ENCODE measurements around the gene SOX18. TPM values are rescaled to one million over a fixed set of nuclear protein-coding genes. Genes with fewer than 3 reads are reported as not detected.

Gene SOX18
- total RNA-seq, 1 donor from 2014 or later, result 0.84 TPM

DNA sequence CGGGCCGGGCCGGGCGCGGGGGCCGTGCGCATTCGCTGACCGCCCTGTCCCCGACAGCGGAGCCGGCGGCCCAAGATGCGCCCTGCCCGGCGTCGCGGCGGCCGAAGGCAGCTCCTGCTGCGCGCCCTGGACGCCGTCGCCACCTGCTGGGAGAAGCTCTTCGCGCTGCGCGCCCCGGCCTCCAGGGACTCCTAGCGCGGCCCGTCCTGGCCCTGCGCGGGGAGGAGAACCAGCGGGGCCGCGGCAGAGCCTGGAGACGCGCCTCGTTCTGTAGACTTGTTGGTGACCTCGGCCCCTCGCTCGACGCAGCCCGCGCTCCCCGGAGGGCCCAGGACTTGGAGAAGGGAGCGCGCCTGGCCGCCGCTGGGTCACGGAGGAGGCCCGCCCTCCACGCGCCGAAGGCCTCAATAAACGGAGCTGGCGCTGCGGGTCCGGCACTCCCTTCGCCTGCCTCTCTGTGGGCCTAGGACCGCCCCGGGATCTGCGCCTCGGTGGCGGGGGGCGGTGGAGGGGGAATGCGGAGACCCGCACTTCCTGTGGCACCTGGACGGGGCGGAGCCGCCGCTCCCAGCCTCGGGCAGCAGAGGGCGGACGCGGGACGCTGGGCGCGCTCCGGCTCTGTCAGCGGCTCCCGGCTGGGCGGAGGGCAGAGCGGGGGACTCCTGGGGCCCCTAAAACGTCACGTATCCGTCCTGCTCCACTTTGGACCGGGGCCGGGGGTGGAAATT lies 10.7 kb downstream of the SOX18 start:
- H3K4me1 Mint-ChIP-seq, result peaks cover 48% of the 10 kb centered on the region
- DNase-seq, result peak; percentile 95
- H3K9me3 Mint-ChIP-seq, result no peaks in the 10 kb centered on the region
- intact Hi-C loops (cut with micrococcal nuclease), result loop anchor here (1.0 to 5.0 kb wide), 4 partner anchors 18 to 501 kb away; partner anchors contain the start of gene PTK6
- H3K36me3 Mint-ChIP-seq (ENCODE audit: low read depth), result peaks cover 8% of the 10 kb centered on the region
- peak overlapping the region; percentile 79 for H3K4me3 Mint-ChIP-seq
- no peaks in the 10 kb centered on the region for H3K27me3 Mint-ChIP-seq
- peak overlapping the region; percentile 80 for H3K27ac Mint-ChIP-seq

DNA sequence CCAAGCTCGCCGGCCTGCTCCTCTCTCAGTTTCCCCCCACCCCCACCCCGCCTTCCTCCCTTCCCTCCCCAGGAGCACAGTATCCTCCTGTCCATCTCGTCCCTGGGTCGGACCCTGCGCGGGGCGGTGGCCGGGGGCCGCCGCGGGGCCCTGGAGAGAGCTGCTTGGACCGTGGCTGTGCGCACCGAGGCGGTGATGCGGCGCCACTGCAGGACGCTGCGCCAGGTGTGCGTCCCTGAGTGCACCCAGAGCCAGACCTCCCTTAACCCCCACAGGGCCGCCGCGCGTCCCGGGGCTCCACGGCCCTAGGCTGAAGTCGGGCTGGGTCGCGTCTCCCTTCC lies 11.2 kb downstream of the SOX18 start:
- intact Hi-C loops (cut with micrococcal nuclease), result loop anchor here (1.0 to 5.0 kb wide), 3 partner anchors 19 to 501 kb away; partner anchors contain the start of gene PTK6
- Mint-ChIP-seq H3K4me3 (peak overlapping the region; percentile 79), H3K9me3 (no peaks in the 10 kb centered on the region), H3K27ac (peak overlapping the region; percentile 84), H3K27me3 (no peaks in the 10 kb centered on the region), H3K36me3 (ENCODE audit: low read depth) (peaks cover 11% of the 10 kb centered on the region), H3K4me1 (peaks cover 51% of the 10 kb centered on the region)
- no peak for DNase-seq

- intact Hi-C loops (cut with micrococcal nuclease), result loop anchor here (1.0 to 5.0 kb wide), 3 partner anchors 19 to 500 kb away; partner anchors contain the start of gene PTK6
- Mint-ChIP-seq H3K4me3 (peak overlapping the region; percentile 79), H3K27ac (peak overlapping the region; percentile 84), H3K27me3 (no peaks in the 10 kb centered on the region), H3K36me3 (ENCODE audit: low read depth) (peaks cover 13% of the 10 kb centered on the region), H3K9me3 (no peaks in the 10 kb centered on the region), H3K4me1 (peaks cover 51% of the 10 kb centered on the region)
- peak; percentile 77 for DNase-seq
Observed at GRCh38 chr20:64037498-64038213, 11.8 kb downstream of the SOX18 start.

DNA sequence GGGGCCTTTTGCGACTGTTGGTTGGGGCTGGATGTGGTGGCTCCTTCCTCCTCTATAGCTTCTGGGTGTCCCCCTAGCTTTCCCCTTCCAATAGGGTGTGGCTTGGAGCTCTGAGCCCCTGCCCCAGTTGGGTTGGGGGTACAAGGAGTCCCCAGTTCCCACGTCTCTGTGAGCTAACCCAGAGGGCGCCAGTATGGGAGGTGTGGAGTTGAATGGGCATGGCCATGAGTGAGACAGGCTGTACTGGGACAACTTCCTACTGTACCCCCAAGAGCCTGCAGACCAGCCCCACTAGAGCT lies 12.3 kb downstream of the SOX18 start:
- no peak for DNase-seq
- Mint-ChIP-seq H3K9me3 (no peaks in the 10 kb centered on the region), H3K4me1 (peaks cover 50% of the 10 kb centered on the region), H3K4me3 (peak overlapping the region; percentile 79), H3K36me3 (ENCODE audit: low read depth) (peaks cover 16% of the 10 kb centered on the region), H3K27me3 (no peaks in the 10 kb centered on the region), H3K27ac (peak overlapping the region; percentile 84)
- intact Hi-C loops (cut with micrococcal nuclease), result loop anchor here (5.0 kb wide), 1 partner anchor 500 kb away; the partner anchor contains the start of gene PTK6

DNA sequence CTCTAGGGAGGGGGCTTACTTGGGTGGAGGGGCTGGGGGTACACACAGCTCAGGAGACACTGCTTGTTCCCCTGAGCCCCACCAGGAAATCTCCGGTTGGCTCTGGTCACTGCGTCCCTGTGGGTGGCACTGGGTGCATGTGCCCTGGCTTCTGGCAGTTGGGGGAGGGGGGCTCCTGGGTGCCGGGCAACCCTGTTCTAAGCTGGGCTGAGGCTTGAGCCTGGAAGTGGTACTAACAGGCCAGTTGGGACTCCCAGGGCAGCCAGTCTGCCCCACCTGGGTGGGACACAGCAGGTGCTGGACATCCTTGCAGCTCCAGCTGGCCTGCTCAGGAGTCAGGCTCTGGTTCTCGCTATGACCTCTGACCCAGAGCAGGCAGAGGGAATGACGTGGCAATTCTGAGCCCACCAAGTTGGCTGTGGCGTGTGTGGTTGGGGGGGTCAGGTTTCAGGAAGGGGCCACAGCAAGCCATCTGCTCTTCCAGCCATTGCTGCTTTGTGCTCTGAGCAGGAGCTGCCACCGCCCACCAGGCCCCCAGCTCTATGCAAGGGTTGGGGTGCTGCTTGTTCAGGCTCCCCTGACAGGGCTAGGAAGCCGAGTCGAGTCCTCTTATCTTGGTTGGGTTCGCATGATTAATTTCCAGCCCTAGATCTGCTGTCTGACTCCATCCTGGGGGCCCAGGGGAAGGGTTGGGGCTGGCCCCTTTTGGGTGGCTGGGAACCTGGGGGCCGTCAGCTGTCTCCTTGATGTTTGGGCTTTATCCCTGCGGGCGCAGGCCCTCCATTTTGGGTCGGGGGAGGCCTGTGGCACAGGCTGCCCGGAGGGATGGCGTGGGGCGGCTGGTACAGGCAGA lies 12.9 kb downstream of the SOX18 start:
- Mint-ChIP-seq H3K36me3 (ENCODE audit: low read depth) (peaks cover 18% of the 10 kb centered on the region), H3K4me3 (peak overlapping the region; percentile 79), H3K27me3 (no peaks in the 10 kb centered on the region), H3K9me3 (no peaks in the 10 kb centered on the region), H3K4me1 (peaks cover 49% of the 10 kb centered on the region), H3K27ac (peak overlapping the region; percentile 84)
- DNase-seq, result peak; percentile 64
- intact Hi-C loops (cut with micrococcal nuclease), result loop anchor here (5.0 kb wide), 1 partner anchor 499 kb away; the partner anchor contains the start of gene PTK6

- H3K4me1 Mint-ChIP-seq, result peaks cover 48% of the 10 kb centered on the region
- no peaks in the 10 kb centered on the region for H3K9me3 Mint-ChIP-seq
- DNase-seq, result peak; percentile 65
- peak within 1 kb of the TSS; percentile 79 for H3K4me3 Mint-ChIP-seq
- intact Hi-C loops (cut with micrococcal nuclease), result loop anchor here (5.0 kb wide), 1 partner anchor 499 kb away; the partner anchor contains the start of gene PTK6
- peak within 1 kb of the TSS; percentile 95 for H3K27ac Mint-ChIP-seq
- peaks cover 21% of the 10 kb centered on the region for H3K36me3 Mint-ChIP-seq (ENCODE audit: low read depth)
- no peaks in the 10 kb centered on the region for H3K27me3 Mint-ChIP-seq
Observed at GRCh38 chr20:64035933-64036345, 13.5 kb downstream of the SOX18 start, which contains the start of gene C20orf204. Gene C20orf204, plus strand, starts transcription at chr20:64036182. Its CDS starts 142 bp downstream, at chr20:64036324.

- Mint-ChIP-seq H3K27ac (peak overlapping the region; percentile 95), H3K9me3 (no peaks in the 10 kb centered on the region), H3K36me3 (ENCODE audit: low read depth) (peaks cover 25% of the 10 kb centered on the region), H3K4me1 (peaks cover 45% of the 10 kb centered on the region), H3K4me3 (peak overlapping the region; percentile 79), H3K27me3 (no peaks in the 10 kb centered on the region)
- intact Hi-C loops (cut with micrococcal nuclease), result loop anchor here (5.0 kb wide), 1 partner anchor 498 kb away; the partner anchor contains the start of gene PTK6
- peak; percentile 87 for DNase-seq
Observed at GRCh38 chr20:64035066-64035932, 14.1 kb downstream of the SOX18 start.

DNA sequence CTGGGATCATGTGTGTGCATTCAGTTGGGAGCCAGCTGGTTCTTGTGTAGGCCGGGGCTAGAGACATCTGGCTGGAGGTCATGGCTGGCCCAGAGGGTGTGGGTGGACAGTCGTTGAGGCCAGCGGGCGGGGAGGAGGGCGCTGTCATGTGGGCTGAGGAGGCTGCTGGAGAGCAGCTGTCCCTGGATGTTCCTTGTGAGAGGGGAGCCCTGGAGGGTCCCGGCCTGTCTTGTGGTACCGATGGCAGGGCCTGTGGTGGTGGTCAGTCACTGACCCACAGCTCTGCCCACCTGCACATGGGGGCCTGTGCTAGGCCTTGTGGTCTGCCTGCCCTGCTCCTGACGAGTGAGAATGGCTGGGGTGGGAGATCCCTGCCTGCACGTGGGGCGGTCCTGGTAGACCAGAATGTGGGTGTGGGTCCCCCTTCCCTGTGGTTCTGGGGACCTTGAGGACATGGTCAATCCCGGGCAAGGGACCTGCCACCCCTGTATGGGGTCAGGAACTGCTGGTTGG lies 15.4 kb downstream of the SOX18 start:
- Mint-ChIP-seq H3K36me3 (ENCODE audit: low read depth) (peaks cover 34% of the 10 kb centered on the region), H3K4me1 (peaks cover 38% of the 10 kb centered on the region), H3K4me3 (peak overlapping the region; percentile 8), H3K9me3 (no peaks in the 10 kb centered on the region), H3K27me3 (no peaks in the 10 kb centered on the region), H3K27ac (peak overlapping the region; percentile 95)
- intact Hi-C loops (cut with micrococcal nuclease), result no loop called here
- peak; percentile 59 for DNase-seq

GRCh38 chr20:64032706-64033624 lies 16.5 kb downstream of the SOX18 start:
- Mint-ChIP-seq H3K9me3 (no peaks in the 10 kb centered on the region), H3K36me3 (ENCODE audit: low read depth) (peaks cover 41% of the 10 kb centered on the region), H3K27ac (peak overlapping the region; percentile 95), H3K4me3 (no peak overlapping the region), H3K4me1 (peaks cover 37% of the 10 kb centered on the region), H3K27me3 (no peaks in the 10 kb centered on the region)
- intact Hi-C loops (cut with micrococcal nuclease), result no loop called here
- DNase-seq, result peak; percentile 56

DNA sequence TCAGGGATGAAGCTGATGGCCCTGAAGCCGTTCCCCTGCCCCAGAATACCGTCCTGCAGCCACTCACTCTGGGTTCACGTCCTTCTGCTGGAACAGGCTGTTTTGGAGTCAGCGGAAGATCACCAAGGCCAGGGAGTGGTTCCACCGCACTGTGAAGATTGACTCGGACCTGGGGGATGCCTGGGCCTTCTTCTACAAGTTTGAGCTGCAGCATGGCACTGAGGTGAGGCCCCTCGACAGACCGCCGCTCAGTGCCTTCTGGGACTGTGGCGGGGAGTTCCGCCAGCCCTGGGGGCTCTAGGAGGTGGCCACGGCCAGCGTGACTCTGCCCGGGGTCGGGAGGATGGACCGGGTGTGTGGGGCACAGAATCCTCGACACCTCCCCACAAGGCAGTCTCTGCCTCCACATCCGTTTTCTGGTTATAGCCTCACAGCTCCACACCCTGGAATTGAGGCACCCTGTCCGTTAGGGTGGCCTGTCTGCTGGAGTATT lies 17.6 kb downstream of the SOX18 start:
- intact Hi-C loops (cut with micrococcal nuclease), result no loop called here
- Mint-ChIP-seq H3K4me3 (no peak overlapping the region), H3K27me3 (no peaks in the 10 kb centered on the region), H3K9me3 (no peaks in the 10 kb centered on the region), H3K36me3 (ENCODE audit: low read depth) (peaks cover 45% of the 10 kb centered on the region), H3K27ac (no peak overlapping the region), H3K4me1 (peaks cover 28% of the 10 kb centered on the region)
- no peak for DNase-seq

DNA sequence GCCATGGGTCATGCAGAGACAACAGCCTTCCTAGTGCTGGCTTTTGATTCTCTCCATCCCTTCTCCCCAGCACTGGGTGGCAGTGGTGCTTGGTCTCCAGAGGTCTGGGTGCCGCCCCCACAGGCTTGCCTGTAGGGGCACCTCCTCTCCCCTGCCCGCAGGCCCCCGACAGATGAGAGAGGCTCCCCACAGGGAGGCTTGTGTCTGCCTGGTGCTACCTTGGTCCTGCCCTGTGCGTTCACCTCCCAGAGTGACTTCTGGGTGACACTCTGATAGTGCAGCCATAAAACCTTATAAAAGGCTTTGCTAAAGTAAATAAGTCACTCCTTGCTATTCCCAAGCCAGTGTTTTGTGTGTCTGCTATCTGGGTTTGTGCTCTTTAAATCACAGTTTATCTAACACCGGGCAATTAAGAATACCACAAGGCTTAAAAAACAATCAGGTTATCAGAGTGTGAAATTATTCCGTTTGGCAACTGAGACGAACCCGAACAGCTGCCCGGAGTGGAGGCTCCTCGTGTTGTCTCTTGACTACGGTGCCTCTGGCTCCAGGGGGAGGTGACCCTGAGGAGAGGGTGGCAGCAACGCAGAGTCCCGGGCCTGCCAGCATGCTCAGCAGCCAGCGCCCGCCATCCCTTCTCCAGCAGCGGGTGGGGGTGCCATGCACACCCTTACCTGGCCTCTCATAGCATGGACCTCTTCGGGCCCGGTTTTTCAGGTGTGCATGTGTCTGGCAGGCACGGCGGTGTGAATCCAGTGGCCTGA lies 18.9 kb downstream of the SOX18 start:
- intact Hi-C loops (cut with micrococcal nuclease), result no loop called here
- Mint-ChIP-seq H3K4me3 (no peak overlapping the region), H3K27ac (peak overlapping the region; percentile 25), H3K9me3 (no peaks in the 10 kb centered on the region), H3K4me1 (peaks cover 20% of the 10 kb centered on the region), H3K36me3 (ENCODE audit: low read depth) (peaks cover 53% of the 10 kb centered on the region), H3K27me3 (no peaks in the 10 kb centered on the region)
- peak; percentile 54 for DNase-seq

All from activated CD4-positive, alpha-beta T cell treated with anti-CD3 and anti-CD28 coated beads, Interleukin-2, amount 10 ng/mL, durations not matched to agents 24 days and 14 days (primary cell).